SK-MEL-5 (cell line): ENCODE results near the gene LAS1L. TPM values are rescaled to one million over a fixed set of nuclear protein-coding genes. Genes with fewer than 3 reads are reported as not detected.
"Not testable (repeated sequence)": the region's sequence is repeated elsewhere in the genome, so short reads cannot be mapped to it uniquely, and the experiment has no call there.

Experiments
- DNase-seq: peaks from one replicate; pipeline ENCODE4 v3.0.0-alpha.2; 2016; ENCODE audit warnings: low read depth, low spot score
- in situ Hi-C: cut with HindIII; loops from 2 replicates; pipeline ENCODE4 v1.10.0; 2016; ENCODE audit warnings: low sequenced_read_pairs, high pct_unique_total_duplicates, low pct_unique_long_range_greater_than_20kb
- polyA plus RNA-seq, 2 experiments: library from polyadenylated mRNA; depleted of rRNA; stranded (reverse); fragments of >200 nt; gene quantifications; 2 replicates each; pipeline ENCODE4 v1.2.3, GENCODE V29; 2015
- total RNA-seq: library from RNA; depleted of rRNA; stranded (reverse); fragments of >200 nt; shearing (Covaris generic); gene quantifications from 2 replicates; pipeline ENCODE4 v1.2.3, GENCODE V29; 2014; rRNA removed

LAS1L gene
- 31.4 and 33.0 TPM in 2 replicates for total RNA-seq
- polyA plus RNA-seq (2015; cell fraction: cytosol; rRNA removed), result 44.4 and 49.3 TPM in 2 replicates
- 85.2 and 87.2 TPM in 2 replicates for polyA plus RNA-seq (2015; cell fraction: nucleus; rRNA removed)

DNA sequence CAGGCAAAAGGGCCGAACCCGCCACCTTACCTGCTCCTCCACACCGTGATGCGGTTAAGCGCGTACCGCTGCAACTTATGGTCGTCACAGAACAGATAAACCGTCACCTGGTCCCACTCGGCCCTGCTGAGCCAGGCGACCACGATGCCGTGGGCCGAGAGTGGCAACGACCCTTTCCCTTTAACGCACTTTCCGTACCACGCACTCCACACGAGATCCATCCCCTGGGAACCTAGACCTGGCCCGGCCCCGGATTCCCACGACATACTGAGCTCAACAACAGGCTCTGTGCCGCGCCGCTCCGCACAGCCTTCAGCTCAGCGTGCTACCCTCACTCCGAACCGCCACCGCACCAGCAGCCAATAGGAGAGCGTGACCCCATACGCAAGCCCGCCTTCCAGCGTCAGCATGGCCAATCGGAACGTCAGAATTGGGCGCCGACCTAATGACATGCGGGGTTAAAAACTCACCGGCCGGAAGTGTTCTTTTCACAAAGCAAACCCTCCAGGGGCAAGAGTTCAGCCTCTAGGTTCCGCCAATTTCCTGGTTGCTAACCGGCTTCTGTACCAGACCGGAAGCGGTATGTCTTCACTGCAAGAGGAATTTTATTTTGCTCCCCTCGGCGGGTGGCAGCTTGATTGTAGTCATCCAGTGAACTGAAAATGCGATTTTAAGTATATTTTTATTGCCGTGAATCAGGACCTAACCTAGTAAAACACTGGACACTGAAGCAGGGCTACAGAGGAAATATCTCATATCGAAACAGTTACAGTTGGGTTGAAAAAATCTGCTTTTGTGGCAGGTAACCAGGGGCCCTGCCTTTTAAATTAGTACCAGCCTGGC lies at the start of gene LAS1L:
LAS1L (minus strand) TSS at position 338 of the 843 bp plus-strand sequence; CDS start at position 266, 72 bp downstream.
- DNase-seq, result peak; percentile 95
- in situ Hi-C loops, result no loop called here

DNA sequence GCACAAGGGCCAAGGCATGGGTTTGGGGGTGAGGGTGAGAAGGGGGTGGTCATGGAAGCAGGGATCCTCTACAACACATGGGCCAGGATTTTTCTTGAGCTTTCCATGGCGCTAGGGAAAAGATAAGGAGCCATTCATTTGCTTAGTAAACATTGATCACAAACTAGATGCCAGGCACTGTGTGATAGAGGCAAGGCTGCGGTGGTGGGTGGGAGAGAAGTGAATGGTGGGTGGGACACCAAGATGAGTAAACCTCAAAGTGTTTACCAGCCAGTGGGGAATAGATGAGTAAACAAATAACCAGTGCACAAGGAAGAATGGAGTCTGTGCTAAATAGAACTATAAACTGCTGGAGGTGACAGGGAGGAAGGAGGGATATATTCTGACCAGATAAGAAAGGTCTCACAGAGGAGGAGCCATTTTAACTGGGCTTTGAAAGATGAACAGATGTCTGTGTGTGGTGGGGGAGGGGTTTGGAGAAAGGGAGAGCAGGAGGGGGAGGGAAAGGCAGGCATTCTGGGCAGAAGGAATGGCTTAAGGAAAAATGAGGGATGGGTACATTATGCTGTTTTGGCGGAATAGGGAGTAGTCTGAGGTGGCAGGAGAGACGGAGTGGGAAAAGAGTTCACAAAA lies 48.0 kb upstream of the LAS1L start:
- in situ Hi-C loops, result no loop called here

DNA sequence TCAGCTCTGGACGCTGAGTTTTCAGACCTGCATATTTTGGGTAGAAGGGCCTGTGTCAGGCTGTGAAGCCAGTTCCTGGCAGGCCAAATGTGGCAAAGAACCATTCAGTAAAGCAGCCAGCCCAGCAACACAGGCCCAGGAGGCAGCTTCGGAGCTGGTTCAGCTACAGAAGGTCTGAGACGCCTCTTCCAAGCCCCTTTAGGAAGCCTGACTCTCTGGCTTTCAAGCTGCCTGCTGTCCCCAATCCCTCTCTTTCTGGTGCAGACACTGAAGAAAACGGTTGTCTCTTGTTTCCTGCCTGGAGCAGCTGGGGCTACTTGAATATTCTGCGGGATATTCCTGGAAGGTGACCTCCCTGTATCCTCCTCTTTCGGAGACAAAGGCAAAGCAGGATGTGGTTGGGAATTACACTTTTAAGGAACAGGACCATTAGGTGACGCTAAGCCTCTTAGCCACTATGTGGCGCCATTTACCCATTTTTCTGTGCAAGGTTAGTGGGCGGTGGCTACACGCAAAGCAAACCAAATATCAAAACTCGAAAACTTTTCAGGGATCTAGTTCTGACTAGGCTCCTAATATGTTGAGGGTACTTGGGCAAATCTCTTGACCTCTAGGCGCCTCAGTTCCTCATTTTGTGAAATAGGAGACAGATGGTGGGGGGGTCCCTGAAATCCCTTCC lies 47.2 kb upstream of the LAS1L start:
- in situ Hi-C loops, result no loop called here

More for the DNA sequence above, 48.0 kb upstream of the LAS1L start:
- no peak for DNase-seq

DNA sequence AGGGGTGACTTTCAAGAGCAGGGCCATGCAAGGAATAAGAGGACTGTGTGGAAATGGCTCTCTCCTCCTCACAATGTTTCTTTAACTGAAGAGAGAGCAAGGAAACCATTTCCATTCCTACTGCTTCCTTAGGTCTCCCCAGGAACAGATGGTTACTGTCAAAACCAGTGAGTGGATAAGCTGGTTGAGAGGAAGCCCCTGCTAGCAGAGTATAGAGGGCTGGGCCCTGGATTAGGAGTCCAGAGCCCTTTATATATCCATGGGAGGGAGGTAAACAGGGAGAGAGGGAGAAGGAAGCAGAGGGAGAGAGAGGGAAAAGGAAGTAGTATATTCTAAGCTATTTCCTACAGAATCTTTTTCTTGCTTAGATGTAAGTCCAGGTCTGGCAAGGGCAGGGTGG lies 43.8 kb upstream of the LAS1L start:
- in situ Hi-C loops, result no loop called here
- DNase-seq, result no peak

More for the DNA sequence above, 47.2 kb upstream of the LAS1L start:
- DNase-seq, result peak; percentile 68

DNA sequence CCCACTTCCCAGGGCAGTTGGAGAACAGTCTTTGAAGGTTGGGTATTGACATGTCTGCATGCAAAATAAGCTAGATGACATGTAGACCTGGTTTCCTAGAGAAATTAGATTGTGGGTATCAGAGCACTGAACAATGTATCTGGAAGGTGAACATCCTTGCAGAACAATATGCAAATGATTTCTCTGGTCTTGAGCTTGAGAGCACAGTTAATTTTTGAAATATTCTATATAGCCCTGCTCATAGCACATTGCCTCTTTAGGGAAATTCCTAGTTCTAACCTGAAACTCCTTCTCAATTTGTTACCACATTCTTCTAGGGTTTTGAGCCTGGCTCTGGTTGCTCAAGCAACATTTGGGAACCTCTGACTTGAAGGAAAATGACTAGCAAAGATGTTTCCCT lies 41.6 kb upstream of the LAS1L start:
- in situ Hi-C loops, result no loop called here
- no peak for DNase-seq

DNA sequence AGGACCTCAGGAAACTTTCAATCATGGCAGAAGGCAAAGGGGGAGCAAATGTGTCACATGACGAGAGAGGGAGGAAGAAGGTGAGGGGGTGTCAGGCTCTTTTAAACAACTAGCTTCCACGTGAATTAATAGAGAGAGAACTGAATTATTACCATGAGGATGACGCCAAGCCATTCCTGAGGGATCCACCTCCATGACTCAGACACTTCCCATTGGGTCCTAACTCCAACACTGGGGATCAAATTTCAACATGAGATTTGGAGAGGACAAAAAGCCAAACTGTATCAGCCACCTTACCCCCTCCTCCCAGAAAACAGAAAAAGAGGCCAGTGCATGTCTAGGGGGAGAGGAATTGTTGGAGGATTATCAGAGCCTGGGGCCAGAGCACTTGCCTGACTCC lies 40.4 kb upstream of the LAS1L start:
- in situ Hi-C loops, result no loop called here
- DNase-seq, result no peak

DNA sequence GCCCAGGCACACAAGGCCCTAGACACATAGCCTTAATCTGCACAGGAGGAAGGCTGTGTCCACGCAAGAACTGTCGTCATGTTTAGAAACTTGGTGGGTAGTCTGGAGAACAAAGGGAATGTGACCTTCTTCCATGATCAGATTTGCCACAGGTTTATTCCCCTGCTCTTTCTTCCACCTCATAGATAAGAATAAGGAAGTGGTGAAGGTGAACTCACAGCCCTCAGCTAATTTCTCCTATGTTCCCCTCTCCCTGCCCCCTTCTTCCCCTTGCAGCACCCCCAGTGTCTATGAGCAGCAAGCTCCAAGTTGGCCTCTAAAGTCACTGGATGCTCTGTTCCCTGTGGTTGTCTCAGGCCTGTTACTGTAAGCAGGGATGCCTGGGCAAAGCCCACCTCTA lies 39.8 kb upstream of the LAS1L start:
- in situ Hi-C loops, result no loop called here
- DNase-seq, result no peak

DNA sequence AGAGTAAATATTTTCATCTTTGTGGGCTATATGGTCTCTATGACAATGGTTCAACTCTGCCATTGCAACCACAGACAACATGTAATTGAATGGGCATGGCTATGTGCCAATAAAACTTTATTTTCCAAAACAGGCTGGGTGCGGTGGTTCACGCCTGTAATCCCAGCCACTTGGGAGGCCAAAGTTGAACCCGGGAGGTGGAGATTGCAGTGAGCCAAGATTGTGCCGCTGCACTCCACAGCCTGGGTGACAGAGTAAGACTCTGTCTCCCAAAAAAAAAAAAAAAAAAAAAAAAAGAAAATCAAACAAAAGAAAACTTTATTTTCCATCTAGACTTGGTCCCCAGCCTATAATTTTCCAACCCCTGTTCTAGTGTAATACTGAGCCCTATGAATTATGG lies 38.4 kb upstream of the LAS1L start:
- in situ Hi-C loops, result no loop called here
- no peak for DNase-seq

DNA sequence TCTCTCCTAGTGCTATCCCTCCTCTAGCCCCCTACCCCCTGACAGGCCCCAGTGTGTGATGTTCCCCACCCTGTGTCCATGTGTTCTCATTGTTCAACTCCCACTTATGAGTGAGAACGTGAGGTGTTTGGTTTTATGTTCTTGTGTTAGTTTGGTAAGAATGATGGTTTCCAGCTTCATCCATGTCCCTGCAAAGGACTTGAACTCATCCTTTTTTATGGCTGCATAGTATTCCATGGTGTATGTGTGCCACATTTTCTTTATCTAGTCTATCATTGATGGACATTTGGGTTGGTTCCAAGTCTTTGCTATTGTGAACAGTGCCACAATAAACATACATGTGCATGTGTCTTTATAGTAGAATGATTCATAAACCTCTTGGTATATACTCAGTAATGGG lies 28.3 kb upstream of the LAS1L start:
- DNase-seq, in situ Hi-C loops: not testable (repeated sequence)

DNA sequence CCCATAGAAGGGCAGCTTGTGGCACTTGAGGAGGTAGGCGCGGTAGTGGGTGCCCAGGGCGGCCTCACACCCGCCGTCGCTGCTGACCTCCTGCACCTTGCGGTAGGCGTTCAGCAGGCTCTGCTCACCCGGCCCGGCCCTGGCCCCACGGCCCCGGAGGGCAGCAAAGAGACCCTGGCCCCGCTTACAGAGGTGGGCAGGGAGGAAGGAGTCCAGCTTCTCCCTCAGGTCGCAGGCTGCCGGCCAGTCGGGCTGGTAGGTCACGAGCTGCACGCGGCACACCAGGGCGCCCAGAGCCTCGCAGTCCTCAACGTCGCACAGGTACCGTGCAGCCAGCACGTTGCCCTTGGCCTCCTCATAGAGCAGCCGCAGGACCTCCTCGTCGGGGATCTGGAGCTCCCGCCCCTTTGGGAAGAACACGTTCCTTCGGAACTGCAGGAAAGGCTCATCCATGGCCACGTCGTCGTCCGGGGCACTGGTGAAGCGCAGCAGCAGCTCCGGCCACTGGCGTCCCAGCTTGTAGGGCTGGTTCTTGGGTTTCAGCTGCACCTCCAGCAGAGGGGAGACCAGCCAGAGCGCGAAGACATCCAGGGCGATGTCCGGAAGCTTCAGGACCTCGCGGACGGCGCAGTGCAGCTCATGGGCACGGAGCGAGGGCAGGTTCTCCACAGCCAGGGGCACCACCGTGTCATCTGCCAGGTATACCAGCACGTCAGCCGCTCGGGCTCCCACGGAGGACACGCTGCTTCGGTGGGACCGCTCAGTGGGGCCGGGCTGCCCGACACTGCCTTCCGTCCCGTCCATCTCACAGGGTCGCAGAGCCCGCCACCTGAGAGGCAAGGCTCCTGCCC lies 17.1 kb upstream of the LAS1L start:
- in situ Hi-C loops, result no loop called here
- DNase-seq, result no peak

DNA sequence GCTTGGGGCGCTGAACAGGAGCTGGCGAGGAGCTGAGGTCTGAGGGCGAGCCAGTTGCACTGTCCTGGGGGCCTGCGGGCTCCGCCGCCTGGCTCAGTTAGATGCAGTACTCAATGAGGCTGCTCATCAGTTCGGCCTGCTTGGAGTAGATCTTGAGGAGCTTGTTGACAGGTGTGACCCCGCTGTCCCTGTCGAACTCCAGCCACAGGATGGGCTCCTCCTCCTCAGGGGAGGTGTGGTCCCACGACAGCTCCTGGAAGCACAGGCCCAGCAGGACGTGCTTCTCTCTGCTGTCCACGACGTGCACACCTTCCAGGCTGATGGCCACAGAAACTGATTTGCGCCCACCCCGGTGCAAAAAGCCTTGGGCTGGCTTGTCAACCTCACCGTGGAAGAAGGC lies 16.5 kb upstream of the LAS1L start:
- in situ Hi-C loops, result no loop called here
- no peak for DNase-seq

DNA sequence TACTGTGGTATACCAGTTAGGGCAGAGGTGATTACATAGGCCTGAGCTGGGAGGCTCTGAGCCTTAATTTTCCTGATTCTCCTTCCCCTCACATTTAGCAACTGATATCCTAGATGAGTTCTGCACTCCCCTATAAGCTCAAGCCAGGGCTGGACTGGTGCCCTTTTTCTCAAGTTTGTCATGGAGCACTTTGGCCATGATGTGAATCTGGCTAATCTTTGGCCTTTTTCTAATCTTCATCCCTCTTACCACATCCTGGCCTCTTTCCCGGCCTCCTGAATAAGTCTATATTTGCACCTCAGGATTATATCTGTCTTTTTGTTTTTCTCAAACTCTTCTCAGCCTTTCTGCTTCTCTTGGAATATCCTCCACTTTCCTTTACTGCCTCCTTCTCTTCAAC lies 10.9 kb upstream of the LAS1L start:
- in situ Hi-C loops, result no loop called here
- no peak for DNase-seq

DNA sequence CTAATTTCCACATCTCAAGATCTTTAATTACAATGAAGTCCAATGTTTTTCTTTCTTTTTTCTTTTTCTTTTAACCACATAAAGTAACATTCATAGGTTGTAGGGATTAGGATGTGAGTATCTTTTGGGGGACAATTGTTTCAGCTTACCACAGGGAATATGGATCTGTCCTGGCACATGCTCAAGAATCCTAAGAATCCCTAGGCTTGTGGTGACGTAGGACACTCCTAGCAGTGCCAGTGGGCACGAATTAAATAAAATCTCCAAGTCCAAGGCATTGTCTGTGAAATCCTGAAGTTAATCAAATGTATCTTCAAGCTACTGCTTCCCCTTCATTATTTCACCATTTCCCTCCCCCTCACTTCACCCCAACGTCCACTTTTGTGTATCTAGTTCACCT lies 2.6 kb upstream of the LAS1L start:
- no peak for DNase-seq

DNA sequence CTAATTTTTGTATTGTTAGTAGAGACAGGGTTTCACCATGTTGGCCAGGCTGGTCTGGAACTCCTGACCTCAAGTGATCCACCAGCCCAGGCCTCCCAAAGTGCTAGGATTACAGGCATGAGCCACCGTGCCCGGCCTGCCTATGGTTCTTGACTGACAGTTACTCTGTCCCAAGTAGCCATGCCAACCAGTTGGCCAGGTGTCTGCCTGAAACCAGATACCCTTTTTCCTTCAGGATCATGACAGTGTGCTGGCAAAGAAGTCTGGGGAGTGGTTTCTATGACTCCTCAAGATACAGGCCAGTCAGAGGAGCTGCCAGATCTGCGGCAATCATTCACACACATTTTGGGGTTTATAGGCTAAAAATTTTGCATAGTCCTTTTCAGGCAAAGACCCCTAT lies 1.7 kb upstream of the LAS1L start:
- in situ Hi-C loops, result no loop called here
- DNase-seq, result no peak

More for the DNA sequence above, 2.6 kb upstream of the LAS1L start:
- in situ Hi-C loops, result no loop called here

DNA sequence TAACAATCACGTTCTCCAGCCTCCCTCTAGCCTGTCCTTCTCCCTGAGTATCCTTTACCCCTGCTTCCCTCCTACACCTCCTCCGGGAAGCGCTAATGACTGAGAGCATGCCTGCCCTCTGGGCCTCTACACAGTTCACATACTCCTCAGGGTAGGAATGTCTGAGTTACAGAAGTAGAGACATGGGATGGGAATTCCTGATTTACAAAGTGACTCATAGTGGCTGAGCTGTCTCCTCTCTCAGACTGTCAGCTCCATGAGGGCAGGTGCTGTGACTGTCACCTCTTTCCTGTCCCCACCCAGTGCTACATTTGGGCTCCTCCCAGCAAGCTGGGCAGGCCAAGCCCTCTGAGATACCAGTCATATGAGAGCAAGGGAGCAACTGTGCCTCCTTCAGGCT lies 2.6 kb downstream of the LAS1L start:
- no peak for DNase-seq
- in situ Hi-C loops, result no loop called here

DNA sequence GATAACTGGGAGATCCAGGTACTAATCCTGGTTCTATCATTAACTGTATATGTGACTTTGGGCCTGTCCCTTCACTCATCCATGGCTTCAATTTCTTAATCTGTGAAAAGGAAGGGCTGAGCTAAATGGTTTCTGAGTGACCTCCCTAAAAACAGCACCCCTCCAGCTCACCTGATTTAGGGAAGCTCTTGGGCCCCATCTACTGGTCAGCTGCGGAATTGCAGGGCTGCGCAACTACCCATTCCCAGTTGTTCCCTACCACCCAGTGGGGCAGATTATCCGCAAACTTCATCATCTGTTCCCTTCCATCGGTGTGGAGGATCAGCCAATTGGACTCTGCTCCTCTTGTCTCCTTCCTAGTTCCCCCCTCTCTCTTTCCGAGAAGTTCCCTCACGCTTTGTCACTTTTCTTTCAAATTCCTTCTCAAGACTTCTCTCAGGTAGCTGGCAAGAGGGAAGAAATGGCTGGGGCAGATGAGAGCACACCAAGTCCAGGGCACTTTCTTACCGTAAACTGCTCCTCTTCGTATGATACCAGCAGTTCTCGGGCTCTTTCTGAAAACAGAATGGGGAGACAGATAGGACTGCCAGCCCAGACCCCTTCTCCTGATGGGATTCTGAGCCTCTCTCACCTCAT lies 5.8 kb downstream of the LAS1L start:
- in situ Hi-C loops, result no loop called here
- peak; percentile 38 for DNase-seq

DNA sequence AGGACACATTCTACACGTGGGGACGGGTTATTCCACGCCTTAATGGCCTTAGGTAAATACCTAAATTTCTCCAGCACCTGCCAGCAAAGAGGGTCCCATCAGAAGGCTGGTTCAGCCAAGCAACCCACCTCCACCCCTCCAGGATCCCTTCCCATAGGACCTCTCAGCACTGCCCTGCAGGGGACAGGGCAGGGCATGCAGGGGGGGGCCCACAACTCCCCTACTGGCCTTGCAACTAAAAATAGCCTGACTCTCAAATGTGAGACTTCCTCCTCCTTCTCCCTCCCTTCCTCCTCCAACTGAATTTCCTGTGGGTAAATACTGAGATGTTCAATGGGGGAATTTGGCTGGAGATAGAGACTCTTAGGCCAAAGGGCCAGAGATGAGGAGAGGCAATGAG lies 6.3 kb downstream of the LAS1L start:
- in situ Hi-C loops, result no loop called here
- no peak for DNase-seq
